Activated T-cell treated with anti-CD3 and anti-CD28 coated beads, Interleukin-2, amount 50 U/mL, for 4 hours (primary cell): ENCODE results near the gene DNAH9. TPM values are rescaled to one million over a fixed set of nuclear protein-coding genes. Genes with fewer than 3 reads are reported as not detected.

Experiments used
- ATAC-seq, 2 donors: fragments of 200-7000 bp; cut with Tn5 transposase; one replicate each; pipeline ENCODE4 v1.10.0; 2021
- DNase-seq: peaks from one replicate; pipeline ENCODE4 v3.0.0-alpha.2; 2020
- H3K27me3 Mint-ChIP-seq: one replicate; pipeline ENCODE4 v1.8.0; 2021; ENCODE audit warnings: low read depth, mixed read lengths
- H3K36me3 Mint-ChIP-seq: one replicate; pipeline ENCODE4 v1.8.0; 2022; ENCODE audit warnings: mixed read lengths; ENCODE audit not compliant: insufficient read depth
- H3K4me1 Mint-ChIP-seq: one replicate; pipeline ENCODE4 v1.8.0; 2021; ENCODE audit warnings: low read depth, mixed read lengths
- H3K4me3 Mint-ChIP-seq: one replicate; pipeline ENCODE4 v1.8.0; 2021; ENCODE audit warnings: mild to moderate bottlenecking, moderate library complexity, mixed read lengths
- H3K9me3 Mint-ChIP-seq: one replicate; pipeline ENCODE4 v1.8.0; 2021; ENCODE audit warnings: mixed read lengths
- total RNA-seq, 3 donors: library from RNA; stranded (reverse); gene quantifications; one replicate each; pipeline ENCODE4 v1.2.1, GENCODE V29; 2021

The DNAH9 gene
- total RNA-seq, 3 donors from 2014 or later: not detected

GRCh38 chr17:11836508-11836907 lies 238.2 kb downstream of the DNAH9 start:
- ATAC-seq (no peak), DNase-seq (no peak)
- no peak overlapping the region for H3K4me3 Mint-ChIP-seq
- H3K27me3 Mint-ChIP-seq: no peaks in the 10 kb centered on the region
- H3K9me3 Mint-ChIP-seq: no peaks in the 10 kb centered on the region
- H3K36me3 Mint-ChIP-seq: no peaks in the 10 kb centered on the region
- H3K4me1 Mint-ChIP-seq: no peaks in the 10 kb centered on the region

GRCh38 chr17:11840052-11840451 lies 241.8 kb downstream of the DNAH9 start:
- H3K36me3 Mint-ChIP-seq: no peaks in the 10 kb centered on the region
- no peaks in the 10 kb centered on the region for H3K9me3 Mint-ChIP-seq
- H3K4me3 Mint-ChIP-seq: no peak overlapping the region
- ATAC-seq (no peak), DNase-seq (no peak)
- no peaks in the 10 kb centered on the region for H3K27me3 Mint-ChIP-seq
- H3K4me1 Mint-ChIP-seq: no peaks in the 10 kb centered on the region

- Mint-ChIP-seq H3K27me3 (no peaks in the 10 kb centered on the region), H3K4me1 (no peaks in the 10 kb centered on the region), H3K36me3 (no peaks in the 10 kb centered on the region), H3K9me3 (no peaks in the 10 kb centered on the region), H3K4me3 (no peak overlapping the region)
- DNase-seq (no peak), ATAC-seq (no peak)
Observed at GRCh38 chr17:11840831-11841230, 242.6 kb downstream of the DNAH9 start.

- Mint-ChIP-seq H3K9me3 (peaks cover 16% of the 10 kb centered on the region), H3K27me3 (peaks cover 11% of the 10 kb centered on the region), H3K4me3 (no peak overlapping the region), H3K36me3 (no peaks in the 10 kb centered on the region), H3K4me1 (no peaks in the 10 kb centered on the region)
- ATAC-seq (no peak), DNase-seq (no peak)
Observed at GRCh38 chr17:11848330-11848729, 250.1 kb downstream of the DNAH9 start.

- Mint-ChIP-seq H3K4me3 (no peak overlapping the region), H3K9me3 (peaks cover 11% of the 10 kb centered on the region), H3K27me3 (peaks cover 11% of the 10 kb centered on the region), H3K36me3 (no peaks in the 10 kb centered on the region), H3K4me1 (no peaks in the 10 kb centered on the region)
- ATAC-seq (no peak), DNase-seq (no peak)
Observed at GRCh38 chr17:11852231-11852630, 254.0 kb downstream of the DNAH9 start.

DNA sequence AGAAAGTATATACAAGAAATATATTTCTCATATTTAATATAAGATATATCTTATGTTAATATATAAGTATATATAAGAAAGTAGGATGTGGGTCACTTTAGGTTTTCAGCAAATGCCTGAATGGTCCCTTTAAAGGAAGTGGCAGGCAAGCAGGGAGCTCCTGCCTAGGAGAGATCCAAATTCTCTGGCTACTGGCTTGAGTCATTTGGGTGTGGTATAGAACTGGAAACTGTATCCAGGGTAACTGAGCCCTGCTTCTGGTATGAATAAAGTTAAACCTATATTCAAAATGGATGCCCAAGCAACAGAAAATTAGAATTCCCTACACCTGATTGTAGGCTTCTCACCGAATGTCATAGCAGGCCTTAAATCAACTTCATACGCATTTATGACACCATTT lies 254.6 kb downstream of the DNAH9 start:
- ATAC-seq (no peak), DNase-seq (no peak)
- no peak overlapping the region for H3K4me3 Mint-ChIP-seq
- H3K4me1 Mint-ChIP-seq: no peaks in the 10 kb centered on the region
- peaks cover 10% of the 10 kb centered on the region for H3K9me3 Mint-ChIP-seq
- peaks cover 11% of the 10 kb centered on the region for H3K27me3 Mint-ChIP-seq
- no peaks in the 10 kb centered on the region for H3K36me3 Mint-ChIP-seq

DNA sequence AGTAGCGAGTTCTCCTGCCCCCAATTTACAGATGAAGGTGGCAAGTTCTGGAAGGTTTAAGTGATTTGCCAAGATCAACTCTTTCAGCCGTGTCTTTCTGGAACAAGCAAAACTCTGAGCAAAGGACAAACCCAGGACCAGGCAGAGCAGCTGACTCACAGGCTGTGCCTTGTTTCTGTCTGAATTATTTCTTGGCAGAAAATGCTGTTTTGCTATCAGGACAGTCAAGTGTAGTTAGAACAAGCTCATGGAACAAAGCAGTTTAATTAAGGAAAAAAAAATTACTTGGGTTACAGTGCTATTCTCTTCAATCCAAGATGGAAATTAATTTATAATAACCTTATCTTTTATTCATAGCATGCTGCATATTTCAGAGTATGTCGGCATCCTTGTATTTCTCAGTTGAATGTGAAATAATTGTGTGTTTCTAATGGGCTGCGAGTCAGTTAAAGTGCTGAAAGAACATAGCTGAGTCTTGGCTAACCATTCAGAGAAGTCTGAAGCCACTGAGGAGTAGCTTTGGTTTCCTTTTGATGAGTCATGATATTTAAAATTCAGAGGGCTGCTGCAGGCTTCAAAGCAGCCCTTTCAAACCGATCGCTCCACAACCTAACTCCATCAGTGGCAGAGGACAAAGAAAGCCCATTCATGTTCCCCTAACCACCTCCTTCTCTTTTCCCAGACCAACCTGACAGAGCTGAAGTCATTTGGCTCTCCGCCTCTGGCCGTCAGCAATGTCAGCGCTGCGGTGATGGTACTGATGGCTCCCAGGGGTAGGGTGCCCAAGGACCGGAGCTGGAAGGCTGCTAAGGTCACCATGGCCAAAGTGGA lies 255.3 kb downstream of the DNAH9 start:
- Mint-ChIP-seq H3K9me3 (peaks cover 13% of the 10 kb centered on the region), H3K4me1 (no peaks in the 10 kb centered on the region), H3K27me3 (peaks cover 11% of the 10 kb centered on the region), H3K4me3 (no peak overlapping the region), H3K36me3 (no peaks in the 10 kb centered on the region)
- ATAC-seq (no peak), DNase-seq (no peak)

GRCh38 chr17:11855306-11855705 lies 257.0 kb downstream of the DNAH9 start:
- DNase-seq (no peak), ATAC-seq (no peak)
- no peak overlapping the region for H3K4me3 Mint-ChIP-seq
- peaks cover 4% of the 10 kb centered on the region for H3K27me3 Mint-ChIP-seq
- H3K36me3 Mint-ChIP-seq: no peaks in the 10 kb centered on the region
- H3K4me1 Mint-ChIP-seq: no peaks in the 10 kb centered on the region
- H3K9me3 Mint-ChIP-seq: peaks cover 8% of the 10 kb centered on the region

- H3K36me3 Mint-ChIP-seq: no peaks in the 10 kb centered on the region
- peaks cover 8% of the 10 kb centered on the region for H3K9me3 Mint-ChIP-seq
- no peak for DNase-seq
- no peak for ATAC-seq
- no peaks in the 10 kb centered on the region for H3K27me3 Mint-ChIP-seq
- no peaks in the 10 kb centered on the region for H3K4me1 Mint-ChIP-seq
- no peak overlapping the region for H3K4me3 Mint-ChIP-seq
Observed at GRCh38 chr17:11857006-11857405, 258.7 kb downstream of the DNAH9 start.

GRCh38 chr17:11869680-11870394 lies 271.6 kb downstream of the DNAH9 start:
- ATAC-seq: no peak
- peaks cover 7% of the 10 kb centered on the region for H3K9me3 Mint-ChIP-seq
- DNase-seq: no peak
- no peaks in the 10 kb centered on the region for H3K36me3 Mint-ChIP-seq
- H3K4me1 Mint-ChIP-seq: no peaks in the 10 kb centered on the region
- H3K4me3 Mint-ChIP-seq: no peak overlapping the region
- peaks cover 10% of the 10 kb centered on the region for H3K27me3 Mint-ChIP-seq

- no peak for ATAC-seq
- H3K4me3 Mint-ChIP-seq: no peak overlapping the region
- no peaks in the 10 kb centered on the region for H3K36me3 Mint-ChIP-seq
- peaks cover 10% of the 10 kb centered on the region for H3K27me3 Mint-ChIP-seq
- H3K9me3 Mint-ChIP-seq: peaks cover 7% of the 10 kb centered on the region
- DNase-seq: no peak
- H3K4me1 Mint-ChIP-seq: no peaks in the 10 kb centered on the region
Observed at GRCh38 chr17:11871773-11872172, 273.5 kb downstream of the DNAH9 start.

DNA sequence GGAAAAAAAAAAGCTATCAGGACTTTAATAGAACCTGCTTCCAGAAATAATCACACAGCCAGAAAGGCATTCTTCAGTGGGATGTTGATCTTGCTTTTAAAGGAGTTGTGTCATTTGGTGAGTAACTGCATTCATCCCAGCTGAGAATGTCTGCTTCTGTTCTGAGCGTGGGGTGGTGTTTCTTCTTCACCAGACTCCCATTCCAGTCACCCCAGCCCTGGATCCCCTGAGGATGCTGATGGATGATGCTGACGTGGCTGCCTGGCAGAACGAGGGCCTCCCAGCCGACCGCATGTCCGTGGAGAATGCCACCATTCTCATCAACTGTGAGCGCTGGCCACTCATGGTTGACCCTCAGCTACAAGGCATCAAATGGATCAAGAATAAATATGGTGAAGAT lies 276.5 kb downstream of the DNAH9 start:
- H3K9me3 Mint-ChIP-seq: no peaks in the 10 kb centered on the region

DNA sequence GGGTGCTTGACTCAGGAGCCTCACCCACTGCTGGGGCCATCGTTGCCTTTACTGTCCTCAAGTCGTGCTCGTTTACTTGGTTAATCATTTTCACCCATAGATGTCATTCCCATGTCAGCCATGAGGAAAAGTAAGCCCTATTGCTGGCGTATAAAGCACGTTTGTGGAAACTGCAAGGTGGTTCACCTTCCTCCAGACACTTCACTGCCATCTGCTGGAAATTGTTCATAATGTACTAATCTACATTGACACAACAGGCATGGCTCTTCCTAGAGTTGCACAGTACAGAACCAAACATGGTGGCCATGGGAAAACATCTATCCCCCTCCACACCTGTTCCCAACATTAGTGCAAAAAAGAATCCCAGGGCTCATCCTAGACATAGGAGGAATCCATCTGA lies 282.4 kb downstream of the DNAH9 start:
- Mint-ChIP-seq H3K4me1 (no peaks in the 10 kb centered on the region), H3K36me3 (no peaks in the 10 kb centered on the region), H3K27me3 (no peaks in the 10 kb centered on the region), H3K9me3 (no peaks in the 10 kb centered on the region), H3K4me3 (no peak overlapping the region)
- DNase-seq (no peak), ATAC-seq (no peak)

More for the DNA sequence above, 276.5 kb downstream of the DNAH9 start:
- ATAC-seq: no peak
- Mint-ChIP-seq H3K36me3 (no peaks in the 10 kb centered on the region), H3K4me3 (no peak overlapping the region), H3K4me1 (no peaks in the 10 kb centered on the region), H3K27me3 (peaks cover 8% of the 10 kb centered on the region)
- no peak for DNase-seq

DNA sequence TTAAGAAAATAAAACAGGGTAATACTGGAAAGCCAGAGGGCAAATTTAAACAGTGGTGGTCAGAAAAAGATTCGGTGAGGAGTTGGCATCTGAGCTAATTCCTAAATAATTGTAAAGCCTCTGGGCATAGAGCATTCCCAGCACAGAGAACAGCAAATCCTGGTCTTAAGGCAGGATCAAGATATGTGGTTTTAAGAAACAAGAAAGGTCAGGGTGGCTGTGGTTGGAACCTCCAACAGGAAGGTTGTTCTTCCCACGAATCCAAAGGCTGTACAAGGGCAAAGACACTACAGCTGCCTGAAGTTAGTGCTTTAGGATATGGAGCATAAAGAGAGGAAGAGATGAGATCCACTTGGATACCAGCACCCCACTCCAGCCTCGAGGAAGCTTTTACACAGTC lies 284.4 kb downstream of the DNAH9 start:
- Mint-ChIP-seq H3K27me3 (no peaks in the 10 kb centered on the region), H3K4me3 (no peak overlapping the region), H3K36me3 (no peaks in the 10 kb centered on the region), H3K9me3 (no peaks in the 10 kb centered on the region), H3K4me1 (no peaks in the 10 kb centered on the region)
- DNase-seq (no peak), ATAC-seq (no peak)

DNA sequence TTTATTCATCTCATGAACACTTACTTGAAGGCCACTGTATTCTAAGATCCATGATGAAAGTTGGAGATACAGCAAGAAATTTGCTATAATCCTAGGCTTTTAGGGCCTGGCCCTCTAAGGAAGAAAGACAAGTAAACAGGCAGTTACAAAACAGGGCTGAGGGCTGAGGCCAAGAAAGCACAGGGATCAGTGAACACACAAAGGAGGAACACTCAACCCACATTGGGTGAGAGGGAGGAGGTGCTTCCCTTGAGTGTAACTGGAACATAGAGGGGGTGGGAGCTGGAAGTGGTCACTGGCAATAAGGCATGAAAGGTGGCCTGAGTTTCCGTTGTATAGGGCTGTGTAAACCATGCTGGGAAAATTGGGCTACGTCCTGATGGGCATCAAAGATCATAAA lies 286.8 kb downstream of the DNAH9 start:
- H3K27me3 Mint-ChIP-seq: no peaks in the 10 kb centered on the region
- DNase-seq (no peak), ATAC-seq (no peak)
- H3K36me3 Mint-ChIP-seq: no peaks in the 10 kb centered on the region
- H3K4me3 Mint-ChIP-seq: no peak overlapping the region
- no peaks in the 10 kb centered on the region for H3K9me3 Mint-ChIP-seq
- no peaks in the 10 kb centered on the region for H3K4me1 Mint-ChIP-seq
